ENCODE measurements around the gene DUSP28. TPM values are rescaled to one million over a fixed set of nuclear protein-coding genes. Genes with fewer than 3 reads are reported as not detected.

DUSP28 gene
- total RNA-seq, 1 experiment from 2014 or later, result 8.1 TPM

DNA sequence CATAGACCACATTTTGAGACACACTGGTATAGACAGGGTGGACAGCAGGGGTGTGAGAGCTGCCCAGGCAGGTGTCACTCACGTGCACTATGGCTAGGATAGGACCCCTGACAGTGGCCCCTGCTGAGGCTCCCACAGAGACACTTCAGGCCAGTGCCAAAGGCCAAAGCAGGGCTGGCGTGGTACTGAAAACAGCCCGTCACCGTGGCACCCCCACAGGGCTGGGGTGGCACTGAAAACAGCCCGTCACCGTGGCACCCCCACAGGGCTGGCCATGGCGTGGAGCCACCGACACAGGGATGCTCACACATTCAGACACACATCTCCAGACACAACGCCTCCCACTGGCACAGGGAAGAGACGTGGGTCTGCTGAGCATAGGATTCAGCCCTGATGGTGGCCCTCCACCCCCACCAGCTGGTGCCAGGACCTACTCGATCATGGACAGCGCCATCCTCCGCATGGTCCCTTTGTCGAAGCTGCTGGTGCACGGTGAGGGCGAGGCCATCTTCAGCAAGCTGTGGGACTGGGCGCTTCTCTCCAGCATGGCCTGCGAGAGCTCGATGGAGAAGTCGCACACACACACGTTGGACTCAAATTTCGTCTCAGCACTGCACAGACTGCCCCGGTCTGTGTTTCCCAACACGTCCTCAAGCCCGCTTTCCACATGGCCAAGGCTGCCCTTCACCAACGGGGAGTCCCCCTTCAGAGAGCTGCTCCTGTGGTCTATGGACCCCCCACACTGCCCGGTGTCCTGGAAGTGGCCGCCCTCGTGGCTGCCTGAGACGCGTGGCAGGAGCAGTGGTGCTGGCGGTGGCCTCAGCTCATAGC lies 36.5 kb upstream of the DUSP28 start:
- H3K4me1 ChIP-seq (ENCODE audit: low read length), result no peaks in the 10 kb centered on the region
- H4K20me1 ChIP-seq (ENCODE audit: insufficient read depth, low read depth, low read length), result 0 out of 2 replicates have a peak, but pooled peaks cover 4% of the 10 kb centered on the region
- no peaks in the 10 kb centered on the region for H3K27me3 ChIP-seq (ENCODE audit: low read length)
- H2AFZ ChIP-seq (ENCODE audit: low read length), result no peak overlapping the region
- peaks cover 22% of the 10 kb centered on the region for H3K9me3 ChIP-seq (ENCODE audit: low read length)
- H3K79me2 ChIP-seq (ENCODE audit: low read length), result peaks cover 18% of the 10 kb centered on the region; the same call in 1 of the 2 replicates
- H3K9ac ChIP-seq (ENCODE audit: low read length), result no peak overlapping the region
- no peak overlapping the region for H3K4me2 ChIP-seq (ENCODE audit: low read depth, low read length, poor library complexity, severe bottlenecking)
- H3K4me3 ChIP-seq (ENCODE audit: low read length), result no peak overlapping the region
- H3K9me2 ChIP-seq (replicated peaks; ENCODE audit: insufficient read depth, low read length), result no peaks in the 10 kb centered on the region
- no peak for DNase-seq
- no peak overlapping the region for H3K27ac ChIP-seq (ENCODE audit: low read length)
- H3K36me3 ChIP-seq (ENCODE audit: insufficient read depth, low read length), result peaks cover 70% of the 10 kb centered on the region

DNA sequence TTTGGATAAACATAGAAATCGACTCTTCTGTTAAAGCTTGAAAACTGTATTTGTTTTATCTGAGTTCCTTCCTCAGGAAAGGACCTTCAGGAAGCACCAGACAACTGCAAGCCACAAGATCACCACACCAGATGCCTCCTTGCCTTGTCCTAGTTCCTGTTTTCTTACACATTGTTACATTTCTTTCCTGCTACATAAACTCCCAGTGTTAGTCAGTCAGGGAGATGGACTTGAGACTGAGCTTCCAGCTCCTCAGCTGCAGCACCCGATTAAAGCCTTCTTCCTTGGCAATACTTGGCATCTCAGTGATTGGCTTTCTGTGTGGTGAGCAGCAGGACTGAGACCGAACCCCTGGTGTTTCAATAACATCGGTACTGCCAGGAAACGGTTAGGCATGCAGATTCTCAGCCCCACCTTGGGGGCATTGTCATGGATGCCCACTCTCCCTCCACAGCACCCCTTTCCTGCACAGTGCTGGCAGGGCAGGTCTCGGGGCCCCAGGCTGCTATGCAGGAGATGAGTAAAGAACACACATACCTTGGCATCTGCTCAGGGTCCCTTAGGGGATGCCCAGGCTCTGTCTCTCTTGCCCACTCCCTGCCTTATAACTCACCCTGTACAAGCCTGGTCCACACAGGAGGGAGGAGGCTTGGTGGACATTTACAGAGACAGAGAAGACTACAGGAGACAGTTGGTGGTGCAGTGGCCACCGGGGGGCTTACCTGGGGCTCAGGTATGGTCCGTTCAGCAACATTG lies 35.0 kb upstream of the DUSP28 start:
- Histone ChIP-seq H3K27ac (ENCODE audit: low read length) (no peak overlapping the region), H3K9ac (ENCODE audit: low read length) (no peak overlapping the region), H3K4me1 (ENCODE audit: low read length) (no peaks in the 10 kb centered on the region), H2AFZ (ENCODE audit: low read length) (no peak overlapping the region), H3K4me2 (ENCODE audit: low read depth, low read length, poor library complexity, severe bottlenecking) (no peak overlapping the region), H3K36me3 (ENCODE audit: insufficient read depth, low read length) (peaks cover 77% of the 10 kb centered on the region), H3K27me3 (ENCODE audit: low read length) (no peaks in the 10 kb centered on the region), H3K4me3 (ENCODE audit: low read length) (no peak overlapping the region), H4K20me1 (ENCODE audit: insufficient read depth, low read depth, low read length) (no peaks in the 10 kb centered on the region), H3K9me2 (replicated peaks; ENCODE audit: insufficient read depth, low read length) (no peaks in the 10 kb centered on the region), H3K9me3 (ENCODE audit: low read length) (peaks cover 22% of the 10 kb centered on the region), H3K79me2 (ENCODE audit: low read length) (peaks cover 26% of the 10 kb centered on the region)
- DNase-seq, result no peak

DNA sequence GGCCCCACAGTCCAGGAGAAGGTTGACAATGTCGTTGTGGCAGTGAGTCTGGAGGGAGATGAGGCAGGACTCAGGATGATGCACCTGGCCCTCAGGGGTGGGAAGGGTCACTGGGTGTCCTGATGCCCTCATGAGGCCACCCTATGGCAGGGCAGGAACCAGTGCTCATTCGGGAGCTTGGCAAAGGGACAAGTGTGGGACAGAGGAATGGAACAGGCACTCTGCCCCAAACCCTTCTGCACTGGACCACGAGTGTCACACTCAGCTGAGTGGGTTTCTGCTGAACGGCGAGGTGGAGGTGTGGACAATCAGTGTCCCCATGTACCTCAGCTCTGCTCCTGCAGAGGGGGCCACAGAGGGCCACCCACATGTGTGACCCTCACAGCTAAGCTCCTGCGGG lies 34.4 kb upstream of the DUSP28 start:
- H3K79me2 ChIP-seq (ENCODE audit: low read length), result peaks cover 30% of the 10 kb centered on the region
- H3K9me3 ChIP-seq (ENCODE audit: low read length), result peaks cover 22% of the 10 kb centered on the region
- no peak overlapping the region for H2AFZ ChIP-seq (ENCODE audit: low read length)
- H3K9ac ChIP-seq (ENCODE audit: low read length), result no peak overlapping the region
- H3K9me2 ChIP-seq (replicated peaks; ENCODE audit: insufficient read depth, low read length), result no peaks in the 10 kb centered on the region
- no peaks in the 10 kb centered on the region for H3K27me3 ChIP-seq (ENCODE audit: low read length)
- H3K27ac ChIP-seq (ENCODE audit: low read length), result no peak overlapping the region
- peaks cover 82% of the 10 kb centered on the region for H3K36me3 ChIP-seq (ENCODE audit: insufficient read depth, low read length)
- DNase-seq, result no peak
- H3K4me2 ChIP-seq (ENCODE audit: low read depth, low read length, poor library complexity, severe bottlenecking), result no peak overlapping the region
- no peaks in the 10 kb centered on the region for H3K4me1 ChIP-seq (ENCODE audit: low read length)
- H3K4me3 ChIP-seq (ENCODE audit: low read length), result no peak overlapping the region
- no peaks in the 10 kb centered on the region for H4K20me1 ChIP-seq (ENCODE audit: insufficient read depth, low read depth, low read length)

DNA sequence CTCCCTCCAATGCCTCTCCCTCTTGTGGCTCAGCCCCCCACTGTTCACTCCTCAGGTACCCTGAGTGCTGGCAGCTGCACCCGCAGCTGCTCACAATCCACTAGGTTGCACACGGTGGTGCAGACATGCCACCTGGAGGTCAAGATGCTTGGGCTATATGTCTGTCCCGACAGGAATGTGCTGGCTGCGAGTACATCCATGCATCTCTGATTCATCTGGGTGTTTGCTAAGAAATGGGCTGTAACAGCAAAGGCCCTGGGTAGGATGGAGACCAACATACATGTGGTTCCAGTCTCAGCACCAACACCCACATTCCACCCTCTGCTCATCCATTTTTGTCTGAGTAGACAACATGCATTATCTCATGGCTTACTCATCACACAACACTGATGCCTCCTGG lies 33.6 kb upstream of the DUSP28 start:
- no peaks in the 10 kb centered on the region for H3K4me1 ChIP-seq (ENCODE audit: low read length)
- no peaks in the 10 kb centered on the region for H3K27me3 ChIP-seq (ENCODE audit: low read length)
- peaks cover 89% of the 10 kb centered on the region for H3K36me3 ChIP-seq (ENCODE audit: insufficient read depth, low read length)
- peaks cover 37% of the 10 kb centered on the region for H3K79me2 ChIP-seq (ENCODE audit: low read length)
- H3K4me3 ChIP-seq (ENCODE audit: low read length), result no peak overlapping the region
- no peak overlapping the region for H3K9ac ChIP-seq (ENCODE audit: low read length)
- no peak overlapping the region for H3K27ac ChIP-seq (ENCODE audit: low read length)
- no peak overlapping the region for H2AFZ ChIP-seq (ENCODE audit: low read length)
- H3K9me2 ChIP-seq (replicated peaks; ENCODE audit: insufficient read depth, low read length), result no peaks in the 10 kb centered on the region
- H3K9me3 ChIP-seq (ENCODE audit: low read length), result peaks cover 27% of the 10 kb centered on the region
- DNase-seq, result no peak
- no peak overlapping the region for H3K4me2 ChIP-seq (ENCODE audit: low read depth, low read length, poor library complexity, severe bottlenecking)
- H4K20me1 ChIP-seq (ENCODE audit: insufficient read depth, low read depth, low read length), result no peaks in the 10 kb centered on the region

DNA sequence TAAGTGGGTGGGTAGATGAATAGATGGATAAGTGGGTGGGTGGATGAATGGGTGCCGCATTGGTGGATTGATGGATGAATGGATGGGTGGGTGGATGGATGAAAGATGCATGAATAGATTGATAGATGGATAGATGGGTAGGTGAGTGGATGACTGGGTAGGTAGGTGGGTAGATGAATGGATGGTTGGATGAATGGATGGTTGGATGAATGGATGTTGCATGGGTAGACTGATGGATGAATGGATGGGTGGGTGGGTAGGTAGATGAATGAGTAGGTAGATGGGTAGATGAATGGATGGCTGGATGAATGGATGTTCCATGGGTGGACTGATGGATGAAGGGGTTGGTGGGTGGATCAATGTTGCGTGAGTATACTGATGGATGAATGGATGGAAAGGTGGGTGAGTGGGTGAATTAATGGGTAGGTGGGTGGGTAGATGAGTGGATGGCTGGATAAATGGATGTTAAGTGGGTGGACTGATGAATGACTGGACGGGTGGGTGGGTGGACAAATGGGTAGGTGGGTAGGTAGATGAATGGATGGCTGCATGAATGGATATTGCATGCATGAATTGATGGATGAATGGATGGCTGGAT lies 32.9 kb upstream of the DUSP28 start:
- H3K9ac ChIP-seq (ENCODE audit: low read length), result no peak overlapping the region
- no peaks in the 10 kb centered on the region for H3K4me1 ChIP-seq (ENCODE audit: low read length)
- H3K9me2 ChIP-seq (replicated peaks; ENCODE audit: insufficient read depth, low read length), result no peaks in the 10 kb centered on the region
- H3K27ac ChIP-seq (ENCODE audit: low read length), result no peak overlapping the region
- peaks cover 90% of the 10 kb centered on the region for H3K36me3 ChIP-seq (ENCODE audit: insufficient read depth, low read length)
- no peak overlapping the region for H2AFZ ChIP-seq (ENCODE audit: low read length)
- no peak overlapping the region for H3K4me2 ChIP-seq (ENCODE audit: low read depth, low read length, poor library complexity, severe bottlenecking)
- DNase-seq, result no peak
- no peaks in the 10 kb centered on the region for H3K27me3 ChIP-seq (ENCODE audit: low read length)
- H3K4me3 ChIP-seq (ENCODE audit: low read length), result no peak overlapping the region
- H4K20me1 ChIP-seq (ENCODE audit: insufficient read depth, low read depth, low read length), result no peaks in the 10 kb centered on the region
- peaks cover 30% of the 10 kb centered on the region for H3K9me3 ChIP-seq (ENCODE audit: low read length)
- H3K79me2 ChIP-seq (ENCODE audit: low read length), result peaks cover 44% of the 10 kb centered on the region

DNA sequence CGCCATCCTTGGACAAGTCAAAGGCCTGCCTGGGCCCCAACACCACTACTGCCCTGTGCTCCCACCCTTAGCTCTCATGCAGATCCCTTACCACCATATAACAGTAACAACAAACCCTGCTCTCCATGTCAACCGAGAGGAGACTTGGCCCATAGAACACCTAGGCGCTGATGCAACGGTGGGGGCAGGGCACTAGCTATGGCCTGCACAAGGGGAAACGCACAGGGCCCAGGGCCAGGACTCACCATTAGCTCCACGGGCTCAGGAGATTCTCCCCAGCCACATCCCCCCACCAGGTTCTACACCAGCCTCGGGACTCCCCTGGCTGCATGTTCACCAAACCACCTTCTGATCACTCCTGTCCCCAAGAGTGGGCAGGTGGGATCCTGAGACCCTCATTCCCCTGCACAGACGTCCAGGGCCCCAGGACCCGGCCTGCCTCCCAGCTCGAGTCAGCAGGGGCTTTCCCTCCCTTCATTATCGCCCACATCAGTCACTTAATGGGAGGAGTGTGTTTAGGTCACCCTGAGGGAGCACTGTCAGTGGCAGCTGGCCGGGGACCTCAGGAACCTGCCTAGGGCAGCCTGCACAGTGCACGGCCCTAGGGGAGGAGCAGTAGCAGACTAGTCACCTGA lies 31.6 kb upstream of the DUSP28 start:
- H2AFZ ChIP-seq (ENCODE audit: low read length), result no peak overlapping the region
- no peak overlapping the region for H3K9ac ChIP-seq (ENCODE audit: low read length)
- no peaks in the 10 kb centered on the region for H4K20me1 ChIP-seq (ENCODE audit: insufficient read depth, low read depth, low read length)
- peaks cover 54% of the 10 kb centered on the region for H3K79me2 ChIP-seq (ENCODE audit: low read length)
- H3K27me3 ChIP-seq (ENCODE audit: low read length), result no peaks in the 10 kb centered on the region
- H3K9me2 ChIP-seq (replicated peaks; ENCODE audit: insufficient read depth, low read length), result no peaks in the 10 kb centered on the region
- H3K9me3 ChIP-seq (ENCODE audit: low read length), result peaks cover 38% of the 10 kb centered on the region
- no peak for DNase-seq
- no peaks in the 10 kb centered on the region for H3K4me1 ChIP-seq (ENCODE audit: low read length)
- H3K4me3 ChIP-seq (ENCODE audit: low read length), result no peak overlapping the region
- H3K36me3 ChIP-seq (ENCODE audit: insufficient read depth, low read length), result peaks cover 88% of the 10 kb centered on the region
- no peak overlapping the region for H3K4me2 ChIP-seq (ENCODE audit: low read depth, low read length, poor library complexity, severe bottlenecking)
- no peak overlapping the region for H3K27ac ChIP-seq (ENCODE audit: low read length)

DNA sequence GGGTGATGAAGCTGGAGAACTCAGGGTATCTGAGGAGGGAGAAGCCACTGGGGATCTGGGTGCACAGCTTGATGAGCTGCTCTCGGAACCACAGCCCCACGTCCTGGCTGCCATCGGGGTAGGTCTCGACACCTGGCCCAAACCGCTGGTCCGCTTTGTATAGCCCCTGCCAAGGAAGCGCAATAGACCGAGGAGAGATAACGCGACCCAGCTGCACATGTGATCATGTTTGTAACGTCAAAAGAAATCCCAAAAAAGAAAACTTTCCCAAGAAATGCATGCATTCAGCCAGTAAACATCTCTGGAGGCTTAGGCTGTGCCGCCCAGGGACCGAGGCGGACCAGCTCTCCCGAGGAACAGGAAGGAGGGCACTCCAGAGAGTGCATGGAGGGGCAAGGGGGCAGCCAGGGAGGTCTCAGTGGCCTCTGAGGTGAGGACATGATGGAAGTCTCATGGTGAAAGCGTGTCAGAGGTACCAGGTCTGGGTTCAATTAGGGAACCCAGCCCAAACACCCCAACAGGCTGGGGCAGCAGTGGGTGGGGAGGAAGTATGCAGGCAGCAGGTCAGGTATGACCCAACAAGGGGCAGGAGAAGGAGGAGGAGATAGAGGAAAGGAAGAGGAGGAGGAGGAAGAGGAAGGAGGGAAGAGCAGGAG lies 30.7 kb upstream of the DUSP28 start:
- H2AFZ ChIP-seq (ENCODE audit: low read length), result no peak overlapping the region
- H3K9me2 ChIP-seq (replicated peaks; ENCODE audit: insufficient read depth, low read length), result no peaks in the 10 kb centered on the region
- no peak overlapping the region for H3K9ac ChIP-seq (ENCODE audit: low read length)
- no peak for DNase-seq
- H3K27me3 ChIP-seq (ENCODE audit: low read length), result no peaks in the 10 kb centered on the region
- H3K4me2 ChIP-seq (ENCODE audit: low read depth, low read length, poor library complexity, severe bottlenecking), result no peak overlapping the region
- no peaks in the 10 kb centered on the region for H3K4me1 ChIP-seq (ENCODE audit: low read length)
- H3K36me3 ChIP-seq (ENCODE audit: insufficient read depth, low read length), result peaks cover 88% of the 10 kb centered on the region
- H3K27ac ChIP-seq (ENCODE audit: low read length), result no peak overlapping the region
- no peaks in the 10 kb centered on the region for H4K20me1 ChIP-seq (ENCODE audit: insufficient read depth, low read depth, low read length)
- H3K4me3 ChIP-seq (ENCODE audit: low read length), result no peak overlapping the region
- H3K9me3 ChIP-seq (ENCODE audit: low read length), result peaks cover 38% of the 10 kb centered on the region
- peaks cover 64% of the 10 kb centered on the region for H3K79me2 ChIP-seq (ENCODE audit: low read length)

All from Karpas-422 (cell line).